ENCODE results near the gene ALDOC.
"Not testable (repeated sequence)": the region's sequence is repeated elsewhere in the genome, so short reads cannot be mapped to it uniquely, and the experiment has no call there.

The ALDOC gene

DNA sequence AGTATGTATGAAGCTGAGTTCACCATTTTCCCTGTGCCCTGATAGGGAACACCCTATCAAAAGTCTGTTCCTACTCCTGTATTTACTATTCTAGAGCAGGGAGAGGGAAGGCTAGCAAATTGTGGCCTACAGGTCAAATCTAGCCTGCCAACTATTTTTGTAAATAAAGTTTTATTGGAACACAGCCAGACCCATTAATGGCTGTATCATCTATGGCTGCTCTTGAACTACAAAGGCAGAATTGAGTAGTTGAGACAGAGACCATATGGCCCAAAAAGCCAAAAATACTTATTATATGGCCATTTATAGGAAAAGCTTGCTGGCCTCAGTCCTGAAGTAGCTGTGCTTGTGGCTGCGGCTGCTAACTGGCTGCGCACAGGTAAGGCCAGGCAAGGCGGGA lies 4.3 kb upstream of the ALDOC start:
- no peak for DNase-seq

DNA sequence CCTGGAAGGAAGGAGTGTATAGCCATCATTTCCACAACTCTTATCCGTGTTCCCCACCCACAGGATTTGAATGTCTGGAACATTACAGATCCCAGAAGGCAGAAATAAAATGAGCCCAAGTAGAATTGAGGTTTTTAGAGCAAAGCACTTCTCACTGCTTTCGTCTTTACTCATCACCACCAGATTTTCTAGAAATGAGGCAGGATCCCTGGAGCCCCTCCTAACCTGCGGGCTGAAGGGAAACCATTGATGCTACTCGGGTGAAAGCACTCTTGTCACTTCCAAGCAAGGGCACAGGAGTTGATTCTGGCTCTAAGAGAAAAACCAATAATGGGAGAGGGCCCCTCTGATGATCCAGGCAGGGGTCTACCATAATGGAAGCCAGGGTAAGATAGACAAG lies 2.8 kb upstream of the ALDOC start:
- no peak for DNase-seq

DNA sequence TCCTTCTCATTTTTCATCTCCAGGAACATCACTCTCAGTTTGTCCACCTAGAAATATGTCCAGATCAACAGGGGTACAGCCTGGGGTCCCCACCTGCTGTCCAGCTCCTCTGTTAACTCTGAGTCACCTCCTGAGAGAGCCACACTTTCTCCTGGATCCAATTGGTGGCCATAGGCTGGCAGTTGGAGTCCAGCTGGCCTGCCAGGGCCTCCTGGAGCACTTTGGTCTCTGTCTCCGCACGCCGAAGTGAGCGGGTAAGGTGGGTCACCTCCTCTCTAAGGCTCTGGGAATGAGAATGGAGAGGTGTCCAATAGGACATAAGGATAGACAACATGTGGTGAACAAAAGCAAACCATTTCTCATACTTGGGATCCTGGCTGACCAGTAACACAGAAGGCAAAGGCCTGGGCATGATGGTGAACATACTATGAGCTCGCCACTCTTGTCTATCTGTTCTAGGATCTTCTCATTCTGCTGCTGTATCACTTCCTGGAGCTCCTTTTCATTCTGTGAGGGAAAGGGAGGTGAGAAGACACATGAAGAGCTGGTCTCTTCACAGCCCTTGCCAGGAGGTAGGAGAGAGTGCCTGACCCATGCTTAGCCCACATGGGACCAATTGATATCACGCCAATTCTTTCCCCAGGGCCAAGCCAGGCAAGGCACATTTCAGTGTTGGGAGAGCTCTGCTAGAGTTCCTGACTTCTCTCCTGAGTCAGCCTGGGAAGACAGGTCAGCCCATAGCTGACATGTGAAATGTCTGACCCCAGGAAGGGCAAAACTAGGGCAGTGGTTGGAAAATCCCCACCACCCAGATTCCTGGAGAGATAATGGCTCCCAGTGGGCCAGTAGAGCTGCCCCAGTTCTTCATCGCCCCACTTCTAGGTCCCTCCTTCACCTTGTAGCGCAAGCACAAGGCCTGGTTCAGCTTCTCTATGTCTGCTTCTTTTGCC lies 1.8 kb upstream of the ALDOC start:
- DNase-seq, result no peak

DNA sequence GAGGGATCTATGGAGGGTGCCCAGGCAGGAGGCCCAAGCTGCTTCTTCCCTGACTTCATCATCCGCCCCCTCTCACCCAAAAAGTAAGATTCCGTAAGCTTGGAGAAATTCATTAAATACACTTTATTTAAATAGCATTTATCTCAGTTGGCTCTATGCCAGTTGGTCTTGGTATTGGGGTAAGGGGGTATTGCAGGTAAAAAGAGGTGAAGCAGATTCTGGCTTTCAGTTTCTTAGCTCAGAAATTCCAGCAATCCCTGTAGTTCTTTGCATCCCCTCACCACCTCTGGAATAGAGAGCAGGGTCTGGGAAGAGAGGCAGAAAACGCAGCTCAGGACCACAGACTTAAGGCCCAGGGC lies 750 bp upstream of the ALDOC start:
- no peak for DNase-seq

DNA sequence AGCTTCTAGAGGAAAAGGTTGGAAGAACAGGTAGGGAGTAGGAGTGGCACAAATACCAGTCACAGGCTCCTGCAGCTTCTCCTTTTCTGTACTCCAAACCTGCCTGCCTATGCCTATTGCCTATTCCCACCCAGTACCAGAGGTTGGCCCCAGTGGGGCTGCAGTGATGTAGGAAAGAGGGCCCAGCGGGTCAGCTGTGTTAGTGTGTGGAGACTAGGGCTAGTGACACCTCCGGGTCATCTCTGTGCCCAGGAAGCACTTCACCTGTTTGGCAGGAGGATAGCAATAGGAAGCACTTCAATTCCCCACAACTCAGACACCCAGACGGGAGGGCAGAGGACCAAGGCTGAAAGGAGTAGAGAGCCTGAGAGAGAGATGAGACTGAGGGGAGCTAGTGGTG lies 679 bp downstream of the ALDOC start:
- DNase-seq, result not testable (repeated sequence)

DNA sequence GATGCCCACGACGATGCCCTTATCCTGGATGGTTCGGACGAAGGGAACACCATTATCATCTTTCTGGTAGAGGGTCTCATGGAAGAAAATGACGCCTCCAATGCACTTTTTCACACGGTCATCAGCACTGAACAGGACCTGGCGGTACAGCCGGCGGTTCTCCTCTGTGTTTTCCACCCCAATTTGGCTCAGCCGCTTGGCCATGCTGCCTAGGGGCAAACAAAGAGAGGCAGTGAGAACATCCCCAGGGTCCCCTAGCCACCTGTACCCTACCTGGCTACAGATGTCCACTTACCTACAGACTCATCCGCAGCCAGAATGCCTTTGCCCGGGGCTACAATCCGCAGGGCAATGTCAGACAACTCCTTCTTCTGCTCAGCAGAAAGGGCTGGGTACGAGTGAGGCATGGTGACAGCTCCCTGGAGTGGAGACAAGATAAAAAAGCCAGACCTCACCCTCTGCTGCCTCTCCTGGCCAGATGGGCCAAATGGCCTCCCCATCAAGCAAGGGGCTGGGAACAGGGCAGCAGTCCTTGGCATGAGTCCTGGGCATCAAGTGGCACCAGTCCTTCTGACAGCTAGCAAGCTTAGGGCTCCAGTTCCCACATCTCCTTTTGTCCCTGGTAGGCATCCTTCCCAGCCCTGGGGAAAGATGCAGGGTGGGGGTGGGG lies 1.4 kb downstream of the ALDOC start:
- DNase-seq, result no peak

DNA sequence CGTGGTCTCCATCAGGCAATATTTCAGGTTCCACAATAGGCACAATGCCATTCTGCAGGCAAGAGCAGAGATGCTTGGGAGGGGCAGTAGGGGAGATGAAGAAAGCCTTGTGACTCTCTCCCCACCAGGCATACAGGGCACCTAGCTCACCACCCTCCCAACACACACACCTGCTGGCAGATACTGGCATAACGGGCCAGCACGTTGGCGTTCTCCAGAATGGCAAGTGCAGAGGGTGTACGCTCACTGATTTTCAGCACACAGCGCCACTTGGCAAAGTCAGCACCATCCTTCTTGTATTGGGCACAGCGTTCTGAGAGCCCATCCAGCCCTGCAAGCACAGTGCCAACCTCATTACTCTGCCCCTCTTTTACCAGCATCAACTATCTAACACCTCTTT lies 2.2 kb downstream of the ALDOC start:
- DNase-seq, result no peak

DNA sequence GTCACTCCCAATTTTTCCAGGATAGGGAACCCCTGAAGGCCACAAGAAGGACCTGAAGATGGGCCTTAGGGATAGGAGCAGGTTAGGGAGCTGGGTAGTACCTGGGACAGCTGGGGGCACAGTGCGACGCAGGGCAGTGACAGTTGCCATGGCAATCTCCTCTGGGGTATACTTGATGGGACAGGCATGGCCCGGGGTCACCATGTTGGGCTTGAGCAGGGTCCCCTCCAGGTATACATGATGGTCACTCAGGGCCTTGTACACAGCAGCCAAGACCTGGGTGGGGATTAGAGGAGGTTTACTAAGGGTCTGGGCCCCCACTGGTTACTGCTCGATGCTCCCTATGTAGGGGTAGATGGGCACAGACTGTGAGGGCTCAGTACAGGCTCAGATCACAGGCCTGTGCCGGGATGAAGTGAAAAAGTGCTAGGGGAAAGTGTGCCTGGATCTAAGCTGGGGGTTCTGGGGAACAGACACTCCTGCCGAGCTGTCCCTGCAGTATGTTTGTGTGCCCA lies 2.7 kb downstream of the ALDOC start:
- no peak for DNase-seq

DNA sequence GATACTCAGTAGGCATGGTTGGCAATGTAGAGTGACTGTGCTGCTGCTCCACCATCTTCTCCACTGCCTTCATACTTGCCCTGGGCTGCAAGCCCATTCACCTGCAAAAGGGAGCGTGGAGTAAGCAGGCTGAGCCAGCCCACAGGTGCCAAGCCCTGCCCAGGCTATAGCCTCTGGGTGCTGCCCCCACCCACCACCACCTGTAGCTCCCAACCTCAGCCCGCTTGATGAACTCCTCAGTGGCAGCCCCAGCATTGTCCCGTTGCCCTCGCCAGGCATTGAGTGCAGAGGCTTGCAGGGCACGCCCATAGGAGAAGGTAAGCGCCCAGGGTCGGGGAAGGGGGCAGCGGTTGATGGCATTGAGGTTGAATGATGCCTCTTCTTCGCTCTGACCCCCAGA lies 3.2 kb downstream of the ALDOC start:
- DNase-seq, result no peak

DNA sequence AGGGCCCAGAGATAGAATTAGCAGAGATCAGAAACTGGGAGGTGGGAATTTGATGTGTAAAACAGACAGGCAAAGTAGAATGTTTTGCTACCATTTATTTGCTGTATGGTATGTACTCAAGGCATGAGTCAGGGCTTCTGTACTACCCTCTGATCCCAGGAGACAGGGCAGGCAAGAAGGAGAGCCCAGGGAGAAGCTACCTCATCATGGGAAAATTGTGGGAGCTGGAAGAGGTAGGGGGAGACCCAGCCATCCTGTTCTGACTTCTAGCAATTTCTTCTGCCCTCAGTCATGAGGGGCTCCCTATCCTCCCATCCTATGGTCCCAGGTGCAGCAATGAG lies 3.7 kb downstream of the ALDOC start:
- no peak for DNase-seq

DNA sequence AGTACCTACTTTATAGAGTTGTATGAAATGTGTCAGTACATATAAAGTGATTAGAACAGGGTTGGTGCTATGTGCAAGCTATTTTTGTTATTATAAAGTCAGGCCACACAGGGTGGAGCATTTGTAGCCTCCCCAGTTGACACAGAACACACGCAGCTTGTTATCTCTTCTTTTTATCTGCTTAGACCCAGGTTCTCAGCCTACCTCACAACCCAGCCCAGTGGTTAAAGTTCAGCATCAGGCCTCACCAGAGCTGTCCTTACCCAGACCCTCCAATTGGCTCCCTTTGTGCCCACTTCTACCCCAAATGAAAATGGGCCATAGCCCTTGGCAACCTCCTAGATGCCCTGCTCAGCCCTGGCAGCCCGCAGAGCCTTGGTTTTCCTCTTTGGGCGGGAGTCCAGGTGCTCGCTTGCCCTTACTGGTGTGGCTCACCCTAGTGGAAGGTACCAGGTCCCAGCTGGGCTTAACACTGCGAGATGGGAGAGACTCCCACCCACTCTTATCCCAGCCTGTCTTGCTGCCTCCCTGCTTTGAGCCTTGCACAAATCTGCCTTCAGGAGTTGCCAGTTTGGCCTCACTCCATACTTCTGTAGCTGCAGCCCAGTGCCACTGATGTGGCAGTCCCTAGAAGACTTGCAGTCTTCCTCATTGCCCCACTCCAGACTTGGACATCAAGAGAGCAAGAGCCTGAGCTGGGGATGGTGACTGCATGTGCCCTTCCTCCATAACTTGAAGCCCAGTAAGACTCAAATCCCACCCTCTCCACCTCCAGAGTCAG lies 4.2 kb downstream of the ALDOC start:
- DNase-seq, result no peak

DNA sequence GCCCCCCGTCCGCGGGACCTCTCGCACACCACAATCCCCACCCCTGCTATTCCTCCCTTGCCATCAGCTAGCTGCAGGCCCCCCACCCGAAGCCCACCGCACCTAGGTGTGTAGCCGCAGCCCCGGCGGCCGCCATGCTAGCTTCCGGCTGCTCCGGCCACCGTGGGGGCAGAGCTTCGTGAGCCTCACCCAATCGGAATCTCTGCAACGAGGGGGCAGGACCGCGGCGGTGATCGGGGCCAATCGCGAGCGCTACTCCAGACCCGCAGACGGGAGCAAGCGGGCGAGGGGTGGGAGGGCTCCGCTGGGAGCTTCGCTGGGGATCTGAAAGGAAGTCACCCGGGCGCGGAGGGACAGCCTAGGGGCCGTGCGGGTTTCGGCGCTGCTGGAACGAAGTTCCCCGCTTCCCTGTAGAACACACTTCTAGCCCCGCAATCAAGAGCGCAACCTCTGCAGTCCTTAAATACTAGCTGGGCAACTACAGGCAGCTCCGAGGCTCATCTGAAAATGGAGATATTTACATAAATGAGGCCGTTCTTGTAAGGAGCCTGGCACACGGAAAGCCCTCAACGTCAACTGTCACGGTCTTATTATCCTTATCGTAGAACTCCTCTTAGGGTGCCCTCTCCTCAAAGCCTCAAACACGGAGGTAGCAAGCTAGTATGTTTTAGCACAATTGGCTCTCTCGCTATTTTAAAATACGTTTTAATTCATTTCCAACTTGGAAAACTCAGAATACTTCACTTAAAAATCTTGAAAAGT lies 5.2 kb downstream of the ALDOC start, which contains the start of gene PIGS:
TSS of gene PIGS (minus strand) at position 164 of the 762 bp plus-strand sequence. CDS start at position 136, 28 bp downstream.
- peak; percentile 82 for DNase-seq

DNA sequence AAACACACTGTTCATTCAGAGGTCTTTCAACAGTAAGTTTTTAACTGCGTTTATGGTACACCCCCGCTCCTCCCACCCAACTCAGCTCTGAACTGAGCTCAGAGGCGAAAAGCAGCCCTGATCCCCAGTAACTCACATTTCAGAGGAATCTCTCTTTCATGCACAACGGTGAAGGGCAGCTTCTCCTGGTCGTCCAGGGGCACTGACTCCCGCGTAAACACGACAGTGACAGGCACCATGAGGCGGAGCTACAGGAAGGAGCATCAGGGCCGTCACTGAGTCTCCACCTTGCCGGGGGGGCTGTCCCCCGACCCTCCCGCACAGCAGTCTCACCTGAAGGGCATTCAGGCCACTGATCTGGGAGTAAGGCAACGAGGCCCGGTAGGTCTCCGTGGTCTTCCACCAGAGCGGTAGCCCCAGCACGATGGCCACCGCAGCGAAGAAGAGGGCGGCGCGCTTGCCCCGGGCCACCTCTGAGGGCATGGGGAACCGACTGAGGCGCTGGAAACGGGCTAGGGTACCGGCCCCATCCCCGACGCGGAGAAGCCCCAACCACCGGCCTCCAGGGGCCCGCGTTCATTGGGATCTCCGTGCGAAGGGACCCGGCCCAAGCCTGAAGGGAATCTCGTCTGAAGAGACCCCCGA lies 5.9 kb downstream of the ALDOC start:
- DNase-seq, result peak; percentile 10

DNA sequence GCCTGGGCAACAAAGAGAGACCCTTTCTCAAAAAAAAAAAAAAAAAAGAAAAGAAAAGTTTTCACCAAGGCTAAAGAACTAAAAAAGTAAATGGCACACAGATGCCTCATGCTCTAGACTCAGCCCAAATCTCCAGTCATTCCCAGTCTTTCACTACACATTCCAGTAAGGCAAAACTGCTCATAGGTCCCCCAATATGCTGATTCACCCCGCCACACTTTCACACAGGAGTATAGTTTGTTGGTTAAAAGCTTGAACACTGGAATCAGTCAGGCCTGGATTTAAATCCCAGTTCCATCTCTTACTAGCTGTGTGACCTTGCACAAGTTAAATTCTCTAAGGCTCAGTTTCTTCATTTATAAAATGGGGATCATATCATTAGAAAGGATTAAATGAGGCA lies 7.2 kb downstream of the ALDOC start:
- DNase-seq, result no peak

DNA sequence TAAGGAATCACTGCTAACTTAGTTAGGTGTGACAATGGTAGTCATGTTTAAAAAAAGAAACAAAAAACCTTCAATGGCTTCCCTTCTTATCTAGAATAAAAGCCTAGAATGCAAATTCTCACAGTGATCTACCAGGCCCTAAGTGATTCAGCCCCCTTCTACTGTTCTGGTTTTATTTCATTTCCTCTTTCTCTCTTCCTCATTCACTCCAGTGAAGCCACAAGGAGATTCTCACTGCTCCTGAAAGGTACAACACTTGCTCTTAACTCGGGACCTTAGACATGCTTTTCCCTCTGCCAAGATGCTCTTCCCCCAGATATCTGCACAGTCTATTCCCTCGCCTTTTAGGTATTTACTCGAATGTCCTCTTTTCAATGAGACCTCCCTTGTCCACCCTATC lies 9.1 kb downstream of the ALDOC start:
- no peak for DNase-seq

DNA sequence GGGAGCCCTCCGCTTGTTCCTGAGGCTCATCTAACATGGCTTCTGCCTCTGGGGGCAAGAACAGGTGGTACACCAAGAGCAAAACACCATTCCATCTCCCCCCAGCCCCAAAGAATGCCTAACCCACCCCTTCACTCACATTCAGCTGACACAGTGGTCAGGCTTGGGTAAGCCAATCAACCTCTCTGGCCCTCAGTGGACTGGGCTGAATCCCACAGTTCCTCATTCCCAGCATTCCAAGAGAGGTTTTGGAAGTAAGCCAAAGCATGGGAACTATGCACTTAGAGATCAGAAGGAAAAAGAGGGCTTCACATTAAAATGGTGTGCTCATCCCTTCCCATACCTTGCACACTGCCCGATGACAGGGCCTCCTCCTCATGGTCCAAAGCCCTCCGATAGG lies 13.2 kb downstream of the ALDOC start:
- DNase-seq, result no peak

DNA sequence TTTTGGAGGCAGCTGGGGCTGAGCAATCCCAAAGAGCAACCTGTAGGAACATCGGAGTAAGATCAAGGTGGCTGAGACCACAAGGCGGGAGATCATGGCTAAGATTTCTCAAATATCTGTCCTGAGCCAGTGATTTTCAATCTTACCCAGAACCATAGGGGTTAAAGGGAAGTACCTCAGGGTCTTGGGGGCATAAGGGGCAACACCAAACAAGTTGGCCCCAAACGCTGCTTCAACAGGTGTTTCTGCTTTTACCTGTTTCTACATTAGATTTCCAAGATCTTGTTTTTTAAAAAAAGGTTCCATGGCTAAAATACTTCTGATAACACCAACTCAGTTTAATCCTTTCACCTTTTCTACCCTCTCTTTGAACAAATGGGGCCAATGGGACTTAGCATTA lies 21.7 kb downstream of the ALDOC start:
- no peak for DNase-seq

DNA sequence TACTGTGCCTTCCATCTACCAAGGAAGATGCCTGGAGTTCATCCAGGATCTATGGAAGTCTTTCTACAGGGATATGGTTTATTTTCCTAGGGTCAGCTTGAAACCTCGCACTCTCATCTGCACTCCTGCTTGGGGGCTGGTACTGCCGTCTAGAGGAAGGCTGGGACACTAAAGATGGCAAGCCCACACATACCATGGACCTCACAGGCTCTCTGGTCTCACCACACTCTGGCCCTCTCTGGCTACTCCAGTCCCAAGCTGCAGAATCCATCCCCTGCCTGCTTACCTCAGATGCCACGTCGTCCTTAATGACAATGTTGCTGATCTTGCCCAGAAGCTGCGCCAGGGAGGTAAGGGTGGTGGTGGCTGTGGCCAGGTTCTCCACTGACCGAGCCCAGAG lies 22.1 kb downstream of the ALDOC start:
- peak; percentile 8 for DNase-seq

DNA sequence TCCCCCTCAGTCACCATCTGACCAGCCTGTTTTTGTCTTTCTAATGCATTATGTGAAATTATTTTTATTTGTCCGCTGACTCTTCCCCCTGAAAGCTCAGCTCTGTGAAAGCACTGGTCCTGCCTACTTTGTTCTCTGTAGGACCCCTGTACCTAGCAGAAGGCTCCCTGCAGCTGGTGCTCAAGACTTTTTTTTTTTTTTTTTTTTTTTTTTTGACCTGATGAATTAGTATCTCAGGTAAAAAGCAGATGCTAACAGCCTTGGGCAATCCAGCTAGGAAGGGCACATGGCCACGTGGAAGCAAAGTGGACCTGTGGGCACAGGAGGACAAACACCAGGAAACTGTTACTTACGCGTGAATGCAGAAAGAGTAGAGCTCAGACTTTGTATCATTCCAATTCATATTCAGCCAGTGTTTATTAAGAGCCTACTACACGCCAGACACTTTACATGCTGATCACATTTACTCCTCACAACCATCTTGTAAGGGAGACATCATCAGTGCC lies 23.6 kb downstream of the ALDOC start:
- DNase-seq, result no peak

DNA sequence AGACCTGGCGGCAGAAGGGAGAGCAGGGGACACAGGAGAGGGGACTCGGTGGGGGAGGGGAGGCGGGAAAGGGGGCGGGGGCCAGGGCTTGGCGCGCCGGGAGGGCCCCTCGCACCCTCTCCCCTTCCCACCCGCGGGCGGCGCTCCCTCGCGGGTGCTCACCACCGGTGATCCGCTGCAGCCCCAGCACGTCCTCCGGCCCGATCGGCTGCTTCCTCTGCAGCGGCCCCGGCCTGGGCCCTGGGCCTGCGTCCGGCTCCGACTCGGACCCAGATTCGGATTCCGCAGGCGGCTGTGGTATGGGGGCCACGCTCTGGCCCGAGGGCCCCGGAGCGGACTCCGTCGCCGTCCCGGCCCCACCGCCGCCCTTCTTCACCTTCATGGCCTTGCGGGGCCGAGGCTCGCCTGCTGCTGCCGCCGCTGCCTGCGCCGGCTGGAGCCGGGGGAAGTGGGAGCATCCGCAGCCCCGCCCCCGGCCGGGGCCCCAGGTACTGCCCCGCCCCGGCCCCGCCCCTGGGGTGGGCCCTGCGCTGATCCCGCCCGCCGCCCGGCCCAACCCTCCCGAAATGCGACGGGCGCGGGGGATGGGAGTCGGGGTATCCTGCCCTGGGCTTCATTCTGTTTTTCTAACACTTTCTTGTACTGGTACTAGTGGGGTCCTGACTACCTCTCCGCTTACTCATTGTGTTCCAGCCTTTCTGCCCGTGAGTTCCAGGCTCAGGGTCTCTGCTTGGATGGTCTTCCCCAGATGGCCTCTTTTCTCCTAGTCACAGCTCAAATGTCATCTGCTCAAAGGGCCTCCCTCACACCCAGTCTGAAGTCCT lies 24.3 kb downstream of the ALDOC start, which contains the start of gene UNC119:
TSS of gene UNC119 (minus strand) at position 449 of the 824 bp plus-strand sequence. CDS start at position 382, 67 bp downstream.
- DNase-seq, result peak; percentile 67

Data from NCI-H1694 (cell line).